AG09319 (cell line): ENCODE results near the gene FBXO44.

Source experiments
- DNase-seq: peaks from one replicate; pipeline ENCODE4 v3.0.0-alpha.2; 2010; ENCODE audit warnings: low read depth; ENCODE audit errors: extremely low read depth
- TF ChIP-seq, protein P1 (sequence below): IDR thresholded peaks from 2 replicates; pipeline ENCODE4 v1.5.1; 2011; ENCODE audit warnings: low read depth, mild to moderate bottlenecking, inconsistent platforms, low read length, moderate library complexity

Gene FBXO44

DNA sequence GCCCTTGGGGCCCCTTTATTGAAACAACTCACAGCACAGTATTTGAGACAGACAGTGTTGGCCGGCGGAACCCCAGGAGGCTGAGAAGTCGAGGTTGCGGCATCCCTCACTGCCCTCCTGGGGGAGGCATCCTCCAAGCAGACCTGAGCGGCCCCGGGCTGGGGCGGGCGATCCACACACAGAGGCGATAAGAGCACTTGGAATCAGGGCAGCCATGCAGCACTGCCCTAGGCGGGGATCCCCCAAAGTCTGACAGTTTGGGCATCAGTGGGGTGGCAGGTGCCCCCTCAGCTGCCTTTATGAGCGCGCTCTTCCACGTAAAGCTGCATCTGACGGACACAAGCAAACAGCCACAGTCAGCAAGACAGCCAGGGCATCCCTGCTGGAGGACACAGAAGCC is 19.8 kb downstream of the FBXO44 start:
- DNase-seq: no peak
- TF ChIP-seq, protein P1, sequence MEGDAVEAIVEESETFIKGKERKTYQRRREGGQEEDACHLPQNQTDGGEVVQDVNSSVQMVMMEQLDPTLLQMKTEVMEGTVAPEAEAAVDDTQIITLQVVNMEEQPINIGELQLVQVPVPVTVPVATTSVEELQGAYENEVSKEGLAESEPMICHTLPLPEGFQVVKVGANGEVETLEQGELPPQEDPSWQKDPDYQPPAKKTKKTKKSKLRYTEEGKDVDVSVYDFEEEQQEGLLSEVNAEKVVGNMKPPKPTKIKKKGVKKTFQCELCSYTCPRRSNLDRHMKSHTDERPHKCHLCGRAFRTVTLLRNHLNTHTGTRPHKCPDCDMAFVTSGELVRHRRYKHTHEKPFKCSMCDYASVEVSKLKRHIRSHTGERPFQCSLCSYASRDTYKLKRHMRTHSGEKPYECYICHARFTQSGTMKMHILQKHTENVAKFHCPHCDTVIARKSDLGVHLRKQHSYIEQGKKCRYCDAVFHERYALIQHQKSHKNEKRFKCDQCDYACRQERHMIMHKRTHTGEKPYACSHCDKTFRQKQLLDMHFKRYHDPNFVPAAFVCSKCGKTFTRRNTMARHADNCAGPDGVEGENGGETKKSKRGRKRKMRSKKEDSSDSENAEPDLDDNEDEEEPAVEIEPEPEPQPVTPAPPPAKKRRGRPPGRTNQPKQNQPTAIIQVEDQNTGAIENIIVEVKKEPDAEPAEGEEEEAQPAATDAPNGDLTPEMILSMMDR: no peak

DNA sequence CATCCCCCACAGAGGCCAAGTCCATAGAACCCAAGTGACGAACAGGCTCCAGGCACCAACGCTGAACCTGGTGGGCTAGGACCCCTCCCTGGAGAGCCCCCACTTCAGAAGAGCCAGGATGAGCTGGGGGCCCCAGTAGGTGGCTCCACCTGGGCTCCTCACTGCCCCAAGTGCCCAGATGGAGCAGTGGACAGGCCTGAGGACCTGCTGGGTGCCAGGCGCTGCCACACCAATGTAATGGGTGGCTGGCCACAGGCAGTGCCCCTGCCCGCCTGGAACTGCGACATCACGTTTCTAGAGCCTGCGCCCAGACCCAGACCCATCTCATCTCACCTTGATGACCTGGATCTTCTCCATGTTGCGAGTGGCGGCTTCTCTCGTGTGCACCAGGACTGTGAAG is 20.6 kb downstream of the FBXO44 start:
- DNase-seq: no peak
- TF ChIP-seq, protein P1: no peak

DNA sequence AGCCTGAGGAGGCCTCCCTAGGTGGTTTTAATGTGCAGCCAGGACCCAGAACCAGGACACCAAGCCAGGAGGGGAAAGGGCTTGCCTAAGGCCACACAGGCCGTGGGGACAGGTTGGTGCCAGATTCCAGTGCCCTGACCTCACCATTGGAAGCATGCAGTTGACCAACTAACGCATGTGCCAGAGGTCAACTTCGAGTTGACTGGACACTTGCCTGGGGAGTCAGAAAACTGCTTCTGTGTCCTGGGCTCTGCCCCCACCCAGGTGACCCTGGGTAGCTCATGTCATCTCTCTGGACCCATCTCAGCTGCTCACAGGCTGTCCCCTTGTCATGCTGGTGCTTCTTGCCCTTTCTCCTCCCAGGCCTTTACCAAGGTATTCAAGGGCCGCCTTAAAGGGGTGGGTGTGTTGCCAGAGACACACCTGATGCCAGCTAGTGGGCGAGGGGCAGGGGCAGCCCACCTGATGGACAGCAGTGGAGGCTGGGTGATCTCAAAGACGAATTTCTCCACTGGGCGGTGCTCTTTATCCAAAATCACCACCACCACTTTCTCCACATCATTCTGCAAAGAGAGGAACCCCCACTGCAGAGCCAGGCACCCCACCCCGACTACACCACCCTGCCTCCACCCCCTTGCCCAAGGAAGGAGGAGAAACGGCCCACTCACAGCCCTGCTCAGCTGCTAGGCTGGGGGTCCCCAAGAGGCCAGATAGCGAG is 21.9 kb downstream of the FBXO44 start:
- no peak for DNase-seq
- TF ChIP-seq, protein P1: no peak

DNA sequence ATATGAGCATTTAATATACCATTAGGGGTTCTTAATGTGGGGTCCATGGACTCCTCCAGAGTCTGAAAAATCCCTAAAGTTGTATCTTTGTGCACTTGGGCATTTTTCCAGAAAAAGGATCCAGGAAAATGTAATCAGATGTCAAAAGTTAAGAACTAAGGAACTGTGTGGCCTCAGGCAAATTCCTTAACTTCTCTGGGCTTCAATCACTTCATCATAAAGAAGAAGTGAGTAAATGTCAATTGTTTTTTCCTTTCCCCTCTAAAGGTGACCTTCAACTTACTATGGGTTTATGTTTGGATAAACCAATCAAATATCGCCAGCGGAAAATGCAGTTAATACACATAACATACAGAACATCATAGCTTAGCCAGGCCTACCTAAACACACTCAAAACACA is 23.8 kb downstream of the FBXO44 start:
- no peak for DNase-seq
- TF ChIP-seq, protein P1: no peak

DNA sequence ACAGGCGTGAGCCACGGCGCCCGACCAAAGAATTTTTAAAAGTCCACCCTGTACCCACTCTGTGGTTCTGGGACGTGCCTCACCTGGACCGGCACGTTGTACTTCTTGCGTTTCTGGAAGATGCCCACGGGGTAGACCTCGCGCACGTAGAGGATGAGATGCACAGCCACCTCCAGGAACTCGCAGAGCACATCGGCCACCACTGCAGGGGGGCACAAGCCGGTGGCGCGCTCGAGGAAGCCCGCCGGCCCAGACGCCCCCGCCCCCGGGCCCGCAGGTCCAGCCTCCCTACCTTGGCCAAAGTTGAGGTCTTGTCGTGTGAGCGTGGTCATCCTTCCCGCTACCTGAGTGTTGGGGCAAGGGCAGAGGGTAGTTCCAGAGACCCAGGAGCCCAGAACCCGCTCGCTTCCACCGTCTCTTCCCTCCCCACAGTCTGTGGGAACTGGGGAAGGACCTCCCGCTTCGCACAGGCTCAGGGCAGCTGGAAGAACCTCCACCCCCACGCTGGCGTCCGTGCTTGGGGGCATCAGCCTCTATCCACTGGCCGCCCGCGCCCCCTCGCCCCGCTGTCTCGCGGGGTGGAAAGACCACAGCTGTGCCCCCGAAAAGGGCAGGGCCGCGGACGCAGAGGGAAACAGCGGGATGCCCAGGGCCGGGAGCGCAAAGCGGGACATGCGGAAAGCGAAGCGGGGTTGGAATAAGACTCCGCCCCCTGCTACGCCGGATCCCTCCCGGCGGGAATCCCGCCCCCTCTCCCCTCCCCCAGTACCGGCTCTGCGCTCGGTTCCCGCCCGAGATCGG is 25.8 kb downstream of the FBXO44 start:
- TF ChIP-seq, protein P1: no peak
- no peak for DNase-seq

DNA sequence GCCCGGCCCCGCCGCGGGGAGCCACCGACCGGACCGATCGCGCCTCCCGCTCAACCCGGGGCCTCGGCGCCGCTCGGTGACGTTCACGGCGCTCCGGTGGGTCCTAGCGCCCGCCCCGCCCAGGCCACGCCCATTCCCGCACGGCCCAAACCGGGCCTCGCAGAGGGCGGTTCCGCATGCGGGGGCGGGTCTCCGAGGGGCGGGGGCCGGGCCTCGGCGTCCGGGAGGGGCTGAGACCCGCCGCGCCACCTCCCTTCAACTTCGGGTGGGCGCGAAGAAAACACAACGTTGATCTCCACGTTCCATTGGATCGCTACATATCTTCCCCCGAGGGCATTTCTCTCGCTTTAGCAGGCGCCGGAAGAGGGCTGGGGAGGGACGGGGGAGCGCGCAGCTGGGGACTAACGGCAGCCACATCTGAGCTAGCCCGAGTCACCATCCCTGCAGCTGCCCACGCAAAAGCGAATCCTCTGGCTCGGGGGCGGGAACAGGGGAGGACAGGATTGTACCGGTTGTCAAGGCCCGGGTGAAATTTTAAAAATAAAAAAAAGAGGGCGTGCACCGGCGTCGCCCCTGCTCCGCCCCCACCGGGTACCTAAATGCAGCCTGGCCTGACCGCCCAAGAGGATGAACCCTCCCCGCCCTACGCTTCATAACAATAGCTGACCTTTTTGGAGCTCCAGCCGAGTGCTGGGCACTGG is 26.5 kb downstream of the FBXO44 start, which contains the start of gene MAD2L2:
TSS of gene MAD2L2 (minus strand) at position 78 of the 701 bp plus-strand sequence. CDS start 547 bp downstream, outside the sequence.
- DNase-seq: peak; percentile 43
- TF ChIP-seq, protein P1: no peak
